Parathyroid adenoma (tissue), 2 donors: ENCODE data around the gene SOS2.

Experiments
- H2AFZ ChIP-seq: fragments of 300-600 bp; sonication (generic); one replicate; pipeline ENCODE4 v1.7.0; 2017; ENCODE audit warnings: antibody characterized with exemption, mild to moderate bottlenecking
- H3K27ac ChIP-seq: fragments of 300-600 bp; sonication (generic); one replicate; pipeline ENCODE4 v1.7.0; 2017
- H3K27me3 ChIP-seq: fragments of 300-600 bp; sonication (generic); one replicate; pipeline ENCODE4 v1.7.0; 2017; ENCODE audit warnings: low read length; ENCODE audit not compliant: control insufficient read depth, insufficient read depth
- H3K36me3 ChIP-seq: fragments of 300-600 bp; sonication (generic); one replicate; pipeline ENCODE4 v1.7.0; 2017; ENCODE audit warnings: low read length; ENCODE audit not compliant: control insufficient read depth, insufficient read depth
- H3K4me1 ChIP-seq: fragments of 300-600 bp; sonication (generic); one replicate; pipeline ENCODE4 v1.7.0; 2017; ENCODE audit warnings: control low read depth
- H3K4me2 ChIP-seq: fragments of 300-600 bp; sonication (generic); one replicate; pipeline ENCODE4 v1.7.0; 2017; ENCODE audit warnings: low read length
- H3K4me3 ChIP-seq: fragments of 300-600 bp; sonication (generic); one replicate; pipeline ENCODE4 v1.7.0; 2017; ENCODE audit warnings: low read depth, low read length
- H3K79me2 ChIP-seq: fragments of 300-600 bp; sonication (generic); one replicate; pipeline ENCODE4 v1.7.0; 2017; ENCODE audit warnings: control low read depth
- H3K9ac ChIP-seq: fragments of 300-600 bp; sonication (generic); one replicate; pipeline ENCODE4 v1.7.0; 2017; ENCODE audit warnings: mild to moderate bottlenecking
- H3K9me3 ChIP-seq: fragments of 300-600 bp; sonication (generic); one replicate; pipeline ENCODE4 v1.7.0; 2017; ENCODE audit warnings: low read length; ENCODE audit not compliant: control insufficient read depth
- TF ChIP-seq, protein P1 (sequence below): fragments of 300-600 bp; sonication (generic); IDR thresholded peaks from one replicate; pipeline ENCODE4 v1.7.0; 2017; ENCODE audit warnings: antibody characterized with exemption, mild to moderate bottlenecking
- donor health status: primary hyperparathyroidism.

The SOS2 gene

DNA sequence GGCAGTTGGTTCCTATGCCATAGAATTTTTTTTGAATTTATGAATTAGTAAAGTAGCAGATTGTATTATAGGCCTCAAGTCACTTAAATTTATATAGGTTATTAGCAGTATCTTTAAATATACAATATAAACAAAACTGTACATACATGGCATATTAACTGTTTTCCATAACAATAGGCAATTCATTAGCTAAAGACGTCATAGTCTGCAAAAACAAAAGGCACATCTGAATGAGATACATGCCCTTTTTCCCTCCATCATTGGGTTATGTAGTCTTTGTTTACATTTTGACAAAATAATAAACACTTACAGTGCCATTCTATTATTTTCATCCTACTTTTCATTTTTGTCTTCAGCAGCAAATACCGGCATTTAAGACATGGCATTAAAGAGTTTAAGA lies 113.9 kb downstream of the SOS2 start:
- no peak overlapping the region for H3K4me2 ChIP-seq
- H3K36me3 ChIP-seq = no peaks in the 10 kb centered on the region
- H3K4me1 ChIP-seq = peaks cover 3% of the 10 kb centered on the region
- no peak overlapping the region for H3K4me3 ChIP-seq
- TF ChIP-seq, protein P1, sequence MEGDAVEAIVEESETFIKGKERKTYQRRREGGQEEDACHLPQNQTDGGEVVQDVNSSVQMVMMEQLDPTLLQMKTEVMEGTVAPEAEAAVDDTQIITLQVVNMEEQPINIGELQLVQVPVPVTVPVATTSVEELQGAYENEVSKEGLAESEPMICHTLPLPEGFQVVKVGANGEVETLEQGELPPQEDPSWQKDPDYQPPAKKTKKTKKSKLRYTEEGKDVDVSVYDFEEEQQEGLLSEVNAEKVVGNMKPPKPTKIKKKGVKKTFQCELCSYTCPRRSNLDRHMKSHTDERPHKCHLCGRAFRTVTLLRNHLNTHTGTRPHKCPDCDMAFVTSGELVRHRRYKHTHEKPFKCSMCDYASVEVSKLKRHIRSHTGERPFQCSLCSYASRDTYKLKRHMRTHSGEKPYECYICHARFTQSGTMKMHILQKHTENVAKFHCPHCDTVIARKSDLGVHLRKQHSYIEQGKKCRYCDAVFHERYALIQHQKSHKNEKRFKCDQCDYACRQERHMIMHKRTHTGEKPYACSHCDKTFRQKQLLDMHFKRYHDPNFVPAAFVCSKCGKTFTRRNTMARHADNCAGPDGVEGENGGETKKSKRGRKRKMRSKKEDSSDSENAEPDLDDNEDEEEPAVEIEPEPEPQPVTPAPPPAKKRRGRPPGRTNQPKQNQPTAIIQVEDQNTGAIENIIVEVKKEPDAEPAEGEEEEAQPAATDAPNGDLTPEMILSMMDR = no peak
- no peak overlapping the region for H3K9ac ChIP-seq
- H3K9me3 ChIP-seq = no peaks in the 10 kb centered on the region
- no peak overlapping the region for H3K27ac ChIP-seq
- no peaks in the 10 kb centered on the region for H3K27me3 ChIP-seq
- H3K79me2 ChIP-seq = no peaks in the 10 kb centered on the region
- no peak overlapping the region for H2AFZ ChIP-seq

DNA sequence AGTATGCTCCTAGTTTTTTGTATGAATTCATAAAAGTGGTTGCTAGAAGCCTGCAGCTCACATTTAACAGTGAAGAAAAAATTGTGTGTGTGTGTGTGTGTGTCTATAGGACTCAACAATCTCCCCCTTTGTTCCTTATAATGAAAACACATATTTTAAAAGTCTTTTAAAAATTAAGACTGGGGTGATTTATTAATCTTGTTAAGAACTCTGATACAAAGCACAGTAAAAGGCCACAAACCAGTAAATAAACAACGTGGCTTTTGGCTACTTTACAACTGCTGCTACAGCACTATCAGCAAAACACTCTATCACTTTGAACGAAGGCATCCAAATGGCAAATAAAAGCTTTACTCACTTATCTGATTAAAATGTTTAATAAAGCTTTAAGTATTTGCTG lies 114.4 kb downstream of the SOS2 start:
- Histone ChIP-seq H3K27me3 (no peaks in the 10 kb centered on the region), H3K27ac (peak overlapping the region; percentile 80), H3K4me1 (peaks cover 3% of the 10 kb centered on the region), H3K9ac (no peak overlapping the region), H3K36me3 (no peaks in the 10 kb centered on the region), H3K79me2 (no peaks in the 10 kb centered on the region), H3K9me3 (no peaks in the 10 kb centered on the region), H3K4me2 (peak overlapping the region; percentile 95), H2AFZ (peak overlapping the region; percentile 96), H3K4me3 (peak overlapping the region; percentile 95)
- TF ChIP-seq, protein P1 = no peak

DNA sequence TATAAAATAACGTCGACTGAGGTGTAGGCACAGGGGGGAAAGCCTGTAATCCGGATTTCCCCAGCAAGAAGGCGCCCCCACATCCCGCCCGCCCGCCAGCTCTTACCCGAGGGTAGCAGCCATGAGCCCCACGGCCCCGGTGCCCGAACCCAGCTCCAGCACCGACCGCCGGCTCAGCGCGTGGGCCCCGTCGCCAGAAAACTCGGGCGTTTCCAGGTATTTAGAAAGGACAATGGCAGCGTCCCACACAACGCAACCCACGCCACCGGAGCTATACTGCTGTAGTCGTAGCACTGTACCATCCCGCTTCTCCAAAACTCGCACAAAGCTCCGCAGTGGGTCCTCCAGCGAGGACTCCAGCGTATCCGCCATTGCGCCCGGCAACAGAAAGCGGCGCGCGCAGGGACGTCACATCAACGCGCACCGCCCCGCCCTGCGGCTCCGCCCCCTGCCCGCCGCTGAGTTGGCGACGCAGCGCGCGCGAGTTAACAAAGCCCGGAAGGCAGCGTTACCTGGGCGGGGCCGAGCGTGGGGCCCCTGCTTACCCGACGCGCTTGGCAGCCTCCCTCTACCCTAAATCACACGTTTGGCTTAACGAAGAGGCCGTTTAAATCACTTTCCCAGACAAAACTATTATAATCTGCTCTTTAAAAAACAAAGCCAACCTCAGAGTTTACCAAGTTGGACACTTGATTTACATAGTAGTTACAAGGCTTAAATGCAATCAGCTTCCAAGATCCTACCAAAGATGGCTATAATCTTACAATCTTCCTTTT lies 115.0 kb downstream of the SOS2 start, which contains the start of gene VCPKMT:
TSS of gene VCPKMT (minus strand) at position 392 of the 776 bp plus-strand sequence. CDS start at position 372, 20 bp downstream.
- peak within 1 kb of the TSS; percentile 96 for H2AFZ ChIP-seq
- H3K36me3 ChIP-seq = no peaks in the 10 kb centered on the region
- H3K4me3 ChIP-seq = peak within 1 kb of the TSS; percentile 95
- peaks cover 3% of the 10 kb centered on the region for H3K4me1 ChIP-seq
- peak within 1 kb of the TSS; percentile 95 for H3K4me2 ChIP-seq
- TF ChIP-seq, protein P1 = no peak
- no peaks in the 10 kb centered on the region for H3K27me3 ChIP-seq
- no peaks in the 10 kb centered on the region for H3K9me3 ChIP-seq
- no peaks in the 10 kb centered on the region for H3K79me2 ChIP-seq
- H3K9ac ChIP-seq = no peak within 1 kb of the TSS
- peak within 1 kb of the TSS; percentile 80 for H3K27ac ChIP-seq

DNA sequence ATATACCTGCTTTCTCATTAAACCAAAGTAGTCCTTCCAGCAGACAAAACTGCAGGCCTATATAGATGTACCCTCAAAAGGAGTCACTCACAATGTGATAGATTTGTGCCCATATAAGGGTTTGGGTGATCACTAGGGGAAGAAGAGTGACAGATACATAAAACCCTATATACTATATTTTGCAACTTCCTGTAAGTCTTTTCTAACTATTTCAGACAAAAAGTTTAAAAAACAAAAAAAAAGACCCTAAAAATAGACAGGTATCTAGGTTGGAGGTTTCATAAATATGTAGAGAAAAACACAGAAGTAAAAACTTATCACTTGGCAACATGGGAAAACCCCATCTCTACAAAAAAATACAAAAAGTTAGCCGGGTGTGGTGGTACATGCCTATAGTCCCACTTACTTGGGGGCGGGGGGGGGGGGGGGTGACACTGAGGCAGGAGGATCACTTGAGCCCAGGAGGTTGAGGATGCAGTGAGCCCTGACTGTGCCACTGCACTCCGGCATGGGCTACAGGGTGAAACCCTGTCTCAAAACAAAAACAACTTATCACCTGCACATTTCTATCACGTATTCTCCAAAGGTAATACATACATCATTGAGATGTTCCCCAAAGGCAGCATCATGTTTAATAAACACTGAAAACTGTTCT lies 117.9 kb downstream of the SOS2 start:
- H3K36me3 ChIP-seq = no peaks in the 10 kb centered on the region
- H3K4me1 ChIP-seq = peaks cover 3% of the 10 kb centered on the region

More for the DNA sequence above, 117.9 kb downstream of the SOS2 start:
- Histone ChIP-seq H3K4me2 (no peak overlapping the region), H3K27me3 (no peaks in the 10 kb centered on the region), H3K9me3 (no peaks in the 10 kb centered on the region), H3K27ac (no peak overlapping the region), H2AFZ (no peak overlapping the region), H3K79me2 (no peaks in the 10 kb centered on the region), H3K9ac (no peak overlapping the region), H3K4me3 (no peak overlapping the region)
- TF ChIP-seq, protein P1 = no peak
